Measurements from ENCODE around the gene DRC7. TPM values are rescaled to one million over a fixed set of nuclear protein-coding genes. Genes with fewer than 3 reads are reported as not detected.

Gene DRC7
- total and polyA plus RNA-seq, 9 of the 15 experiments (the other 6 are each of a cell fraction or from before 2014, with no cell fraction given), result 0.04 to 0.33 (median 0.12) TPM; not detected in 3

GRCh38 chr16:57764006-57764340, 69.4 kb downstream of the DRC7 start (continued):
- no peak for TF ChIP-seq ATF6 (CRISPR knock-in tag; IDR thresholded peaks at IDR 0.05)
- no peak for TF ChIP-seq KLF10 (CRISPR knock-in tag; IDR thresholded peaks at IDR 0.05)
- TF ChIP-seq NR0B1 (IDR thresholded peaks at IDR 0.05; ENCODE audit: partially characterized antibody), result no peak
- no peak for TF ChIP-seq DNMT1 (IDR thresholded peaks at IDR 0.05)
- no peak for TF ChIP-seq HIVEP1 (CRISPR knock-in tag; IDR thresholded peaks at IDR 0.05)
- no peak for TF ChIP-seq SUPT5H (IDR thresholded peaks at IDR 0.05)
- TF ChIP-seq FUS (optimal IDR thresholded peaks at IDR 0.05; ENCODE audit: low read depth, low read length), result no peak
- no peak for TF ChIP-seq JUNB (CRISPR knock-in tag; conservative IDR thresholded peaks at IDR 0.05)
- no peak for TF ChIP-seq SOX6 (IDR thresholded peaks at IDR 0.05)
- TF ChIP-seq EP300 (IDR thresholded peaks at IDR 0.05; ENCODE audit: low read length), result no peak
- no peak for TF ChIP-seq MLX (CRISPR knock-in tag; conservative IDR thresholded peaks at IDR 0.05)
